Measurements from ENCODE around the gene TRIM7. TPM values are rescaled to one million over a fixed set of nuclear protein-coding genes. Genes with fewer than 3 reads are reported as not detected.

Gene TRIM7
- total and polyA plus RNA-seq, 2 donors (not counting 1 experiment from before 2014, with no cell fraction given), result 1.7 to 7.4 TPM

- Histone ChIP-seq H3K9ac (ENCODE audit: low read length) (no peak overlapping the region), H3K79me2 (ENCODE audit: control insufficient read depth, insufficient read depth, low read length) (no peaks in the 10 kb centered on the region), H3K9me3 (ENCODE audit: control extremely low read depth in 1 of 3, control insufficient read depth in 2 of 3, insufficient read depth in 1 of 3, low read length in 2 of 3) (peaks cover 0 to 18% (median 0%) of the 10 kb centered on the region in 3 donors), H3K36me3 (replicated peaks in 1 of 2; ENCODE audit: control extremely low read depth in 1 of 2, control insufficient read depth in 1 of 2, extremely low read depth in 1 of 2, insufficient read depth in 2 of 2, low read length in 1 of 2) (no peaks in the 10 kb centered on the region), H3K27ac (ENCODE audit: low read length in 2 of 2) (no peak overlapping the region), H3K4me3 (ENCODE audit: control extremely low read depth in 1 of 5, extremely low read depth in 1 of 5, insufficient read depth in 1 of 5, low read depth in 2 of 5, low read length in 4 of 5) (no peak overlapping the region), H4K20me1 (ENCODE audit: control insufficient read depth, insufficient read depth, low read length, poor library complexity, severe bottlenecking) (no peaks in the 10 kb centered on the region), H2AFZ (ENCODE audit: insufficient read depth, low read depth, low read length, poor library complexity, severe bottlenecking) (no peak overlapping the region), H3K27me3 (replicated peaks in 1 of 4; ENCODE audit: control extremely low read depth in 1 of 4, control insufficient read depth in 3 of 4, insufficient read depth in 4 of 4, low read length in 3 of 4) (peaks cover 0 to 30% (median 1%) of the 10 kb centered on the region in 4 experiments), H3K4me2 (replicated peaks; ENCODE audit: low read depth, low read length, poor library complexity, severe bottlenecking) (no peak overlapping the region), H3K4me1 (ENCODE audit: control insufficient read depth in 2 of 2, insufficient read depth in 2 of 2, low read length in 2 of 2) (peaks cover 17 to 25% of the 10 kb centered on the region in 2 donors)
- Mint-ChIP-seq H3K4me3 (no peak overlapping the region), H3K27me3 (peaks cover 11% of the 10 kb centered on the region), H3K27ac (no peak overlapping the region), H3K9me3 (ENCODE audit: insufficient read depth) (no peaks in the 10 kb centered on the region), H3K4me1 (peaks cover 24% of the 10 kb centered on the region)
- DNase-seq, result no peak
- intact Hi-C loops (cut with micrococcal nuclease), result loop anchor here (1.0 to 10.0 kb wide), 5 partner anchors 14 to 375 kb away; partner anchors contain the start of gene ZFP62
- no peak for TF ChIP-seq EZH2 (IDR thresholded peaks at IDR 0.05; ENCODE audit: borderline replicate concordance, insufficient read depth, low read depth, low read length, poor library complexity, severe bottlenecking)
- TF ChIP-seq, protein P1, sequence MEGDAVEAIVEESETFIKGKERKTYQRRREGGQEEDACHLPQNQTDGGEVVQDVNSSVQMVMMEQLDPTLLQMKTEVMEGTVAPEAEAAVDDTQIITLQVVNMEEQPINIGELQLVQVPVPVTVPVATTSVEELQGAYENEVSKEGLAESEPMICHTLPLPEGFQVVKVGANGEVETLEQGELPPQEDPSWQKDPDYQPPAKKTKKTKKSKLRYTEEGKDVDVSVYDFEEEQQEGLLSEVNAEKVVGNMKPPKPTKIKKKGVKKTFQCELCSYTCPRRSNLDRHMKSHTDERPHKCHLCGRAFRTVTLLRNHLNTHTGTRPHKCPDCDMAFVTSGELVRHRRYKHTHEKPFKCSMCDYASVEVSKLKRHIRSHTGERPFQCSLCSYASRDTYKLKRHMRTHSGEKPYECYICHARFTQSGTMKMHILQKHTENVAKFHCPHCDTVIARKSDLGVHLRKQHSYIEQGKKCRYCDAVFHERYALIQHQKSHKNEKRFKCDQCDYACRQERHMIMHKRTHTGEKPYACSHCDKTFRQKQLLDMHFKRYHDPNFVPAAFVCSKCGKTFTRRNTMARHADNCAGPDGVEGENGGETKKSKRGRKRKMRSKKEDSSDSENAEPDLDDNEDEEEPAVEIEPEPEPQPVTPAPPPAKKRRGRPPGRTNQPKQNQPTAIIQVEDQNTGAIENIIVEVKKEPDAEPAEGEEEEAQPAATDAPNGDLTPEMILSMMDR (IDR thresholded peaks at IDR 0.05), result no peak
- no peak for ATAC-seq (ENCODE audit: low read depth)
- 100% methylated on average over 2 of the region's 3 CpGs for WGBS (ENCODE audit: insufficient coverage)
- ChIA-PET POLR2A (no interaction called here), CTCF (interaction anchor here (1.3 to 2.0 kb wide), 4 partner anchors 26 to 374 kb away, joined by 3 to 7 read pairs (median 5); no protein-coding TSS in a partner anchor)
Observed at GRCh38 chr5:181158869-181159268, 46.1 kb downstream of the TRIM7 start.

DNA sequence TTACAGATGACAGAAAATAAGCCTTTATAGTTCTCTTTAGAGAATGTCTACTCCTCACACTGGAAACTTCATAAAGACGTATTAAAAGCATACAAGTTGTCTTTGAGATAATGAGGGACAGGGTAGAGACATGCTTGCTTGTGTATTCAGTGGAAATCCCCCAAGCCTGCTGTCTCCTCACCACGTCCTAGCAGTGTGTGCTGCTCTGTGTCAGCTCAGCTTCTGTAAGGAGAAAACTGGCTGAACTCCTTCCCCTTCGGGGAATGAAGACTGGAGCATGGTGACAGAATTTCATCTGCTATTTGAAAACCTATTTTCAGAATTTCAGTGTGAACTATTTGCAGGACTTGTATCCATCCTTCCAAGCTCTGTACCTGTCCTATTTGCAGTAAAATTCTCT lies 48.2 kb downstream of the TRIM7 start:
- intact Hi-C loops (cut with micrococcal nuclease), result loop anchor here (10.0 kb wide), 1 partner anchor 52 kb away; no protein-coding TSS in a partner anchor
- DNase-seq (no peak), ATAC-seq (ENCODE audit: low read depth) (no peak)
- CTCF ChIA-PET, result interaction anchor here (1.3 kb wide), 1 partner anchor 288 kb away, joined by 4 read pairs; no protein-coding TSS in a partner anchor
- Histone ChIP-seq H3K4me2 (replicated peaks; ENCODE audit: low read depth, low read length, poor library complexity, severe bottlenecking) (no peak overlapping the region), H3K9ac (ENCODE audit: low read length) (no peak overlapping the region), H4K20me1 (ENCODE audit: control insufficient read depth, insufficient read depth, low read length, poor library complexity, severe bottlenecking) (no peaks in the 10 kb centered on the region), H3K27me3 (replicated peaks in 1 of 4; ENCODE audit: control extremely low read depth in 1 of 4, control insufficient read depth in 3 of 4, insufficient read depth in 4 of 4, low read length in 3 of 4) (peaks cover 0 to 13% (median 0%) of the 10 kb centered on the region in 4 experiments), H3K27ac (ENCODE audit: low read length in 2 of 2) (no peak overlapping the region), H3K4me3 (ENCODE audit: control extremely low read depth in 1 of 5, extremely low read depth in 1 of 5, insufficient read depth in 1 of 5, low read depth in 2 of 5, low read length in 4 of 5) (no peak overlapping the region), H3K4me1 (ENCODE audit: control insufficient read depth in 2 of 2, insufficient read depth in 2 of 2, low read length in 2 of 2) (peaks cover 12 to 19% of the 10 kb centered on the region in 2 donors), H2AFZ (ENCODE audit: insufficient read depth, low read depth, low read length, poor library complexity, severe bottlenecking) (no peak overlapping the region), H3K36me3 (replicated peaks in 1 of 2; ENCODE audit: control extremely low read depth in 1 of 2, control insufficient read depth in 1 of 2, extremely low read depth in 1 of 2, insufficient read depth in 2 of 2, low read length in 1 of 2) (no peaks in the 10 kb centered on the region), H3K9me3 (ENCODE audit: control extremely low read depth in 1 of 3, control insufficient read depth in 2 of 3, insufficient read depth in 1 of 3, low read length in 2 of 3) (peaks cover 0 to 14% (median 0%) of the 10 kb centered on the region in 3 donors), H3K79me2 (ENCODE audit: control insufficient read depth, insufficient read depth, low read length) (no peaks in the 10 kb centered on the region)
- no peak overlapping the region for H3K4me3 Mint-ChIP-seq
- WGBS (ENCODE audit: insufficient coverage), result no CpG with 5 or more reads among the region's 3 CpGs
- POLR2A ChIA-PET, result no interaction called here
- H3K9me3 Mint-ChIP-seq (ENCODE audit: insufficient read depth), result no peaks in the 10 kb centered on the region
- TF ChIP-seq EZH2 (IDR thresholded peaks at IDR 0.05; ENCODE audit: borderline replicate concordance, insufficient read depth, low read depth, low read length, poor library complexity, severe bottlenecking), result no peak
- TF ChIP-seq, protein P1 (IDR thresholded peaks at IDR 0.05), result no peak
- H3K27me3 Mint-ChIP-seq, result peaks cover 14% of the 10 kb centered on the region
- H3K27ac Mint-ChIP-seq, result no peak overlapping the region
- H3K4me1 Mint-ChIP-seq, result peaks cover 16% of the 10 kb centered on the region
